Measurements from ENCODE around the gene SLF2. TPM values are rescaled to one million over a fixed set of nuclear protein-coding genes. Genes with fewer than 3 reads are reported as not detected.

Gene SLF2
- total and polyA plus RNA-seq, 2 of the 13 experiments (the other 11 are each of a cell fraction or from before 2014, with no cell fraction given) = 12.2 to 48.1 TPM

- TF ChIP-seq ZNF343 (CRISPR knock-in tag; IDR thresholded peaks at IDR 0.05) (0 out of 2 replicates have a peak, but pooled peaks have one; percentile 24), TFE3 (CRISPR knock-in tag; IDR thresholded peaks at IDR 0.05) (no peak), MTF1 (CRISPR knock-in tag; IDR thresholded peaks at IDR 0.05) (no peak), USF2 (IDR thresholded peaks at IDR 0.05; ENCODE audit: low read depth, low read length) (no peak), USF2 (CRISPR knock-in tag; IDR thresholded peaks at IDR 0.05; ENCODE audit: borderline replicate concordance) (no peak), ZFY (CRISPR knock-in tag; IDR thresholded peaks at IDR 0.05) (0 out of 2 replicates have a peak, but pooled peaks have one; percentile 18), ARID3A (IDR thresholded peaks at IDR 0.05; ENCODE audit: low read depth, low read length) (peak; percentile 79), STAT6 (CRISPR knock-in tag; IDR thresholded peaks at IDR 0.05; ENCODE audit: borderline replicate concordance) (no peak), HMGXB3 (CRISPR knock-in tag; IDR thresholded peaks at IDR 0.05; ENCODE audit: borderline replicate concordance) (no peak), ZNF83 (CRISPR knock-in tag; IDR thresholded peaks at IDR 0.05; ENCODE audit: borderline replicate concordance) (no peak), FOXC1 (CRISPR knock-in tag; IDR thresholded peaks at IDR 0.05; ENCODE audit: borderline replicate concordance) (no peak), ZC3H4 (CRISPR knock-in tag; IDR thresholded peaks at IDR 0.05; ENCODE audit: borderline replicate concordance) (no peak), HNRNPH1 (optimal IDR thresholded peaks at IDR 0.05; ENCODE audit: low read depth, low read length) (no peak), SNAPC2 (CRISPR knock-in tag; IDR thresholded peaks at IDR 0.05) (no peak; the same call in 1 of the 2 replicates), ARHGAP35 (CRISPR knock-in tag; IDR thresholded peaks at IDR 0.05; ENCODE audit: borderline replicate concordance) (no peak), ZNF674 (CRISPR knock-in tag; IDR thresholded peaks at IDR 0.05; ENCODE audit: low read depth) (no peak)
These were observed 15.8 kb upstream of the SLF2 start (continued) for GRCh38 chr10:100896876-100897461.

Data from HepG2 (cell line).